D721Med (cell line): Measurements from ENCODE around the gene ZNF630.
"Not testable (repeated sequence)": the region's sequence is repeated elsewhere in the genome, so short reads cannot be mapped to it uniquely, and the experiment has no call there.

ENCODE experiments used
- DNase-seq: peaks from one replicate; pipeline ENCODE4 v3.0.0; 2011; ENCODE audit warnings: low spot score; ENCODE audit not compliant: insufficient read length
- FAIRE-seq: peaks from 2 replicates; lab custom pipeline; 2011; peaks lifted over from hg19 to GRCh38; lab: Jason Lieb, UNC
- TF ChIP-seq, protein P1 (sequence below): IDR thresholded peaks from 2 replicates; pipeline ENCODE4 v1.5.1; 2012; ENCODE audit warnings: mild to moderate bottlenecking, control low read depth; ENCODE audit not compliant: insufficient read depth; ENCODE audit errors: missing control alignments

The ZNF630 gene

DNA sequence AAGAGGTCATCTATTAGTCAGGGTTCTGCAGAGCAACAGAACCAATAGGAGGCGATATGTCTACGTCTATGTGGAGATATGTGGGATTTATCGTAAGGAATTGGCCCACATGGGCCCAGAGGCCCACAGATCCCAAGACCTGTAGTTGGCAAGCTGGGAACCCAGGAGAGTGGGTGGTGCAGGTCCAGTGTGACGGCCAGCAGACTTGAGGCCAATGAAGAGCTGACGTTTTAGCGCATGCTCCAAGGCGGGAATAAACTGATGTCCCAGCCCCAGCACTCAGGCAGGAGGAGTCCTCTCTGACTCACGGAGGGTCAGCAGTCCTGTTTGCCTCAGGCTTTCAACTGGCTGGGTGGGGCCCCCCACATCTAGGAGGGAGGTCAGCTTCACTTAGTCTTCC is 43.3 kb downstream of the ZNF630 start:
- FAIRE-seq, result no peak
- TF ChIP-seq, protein P1, sequence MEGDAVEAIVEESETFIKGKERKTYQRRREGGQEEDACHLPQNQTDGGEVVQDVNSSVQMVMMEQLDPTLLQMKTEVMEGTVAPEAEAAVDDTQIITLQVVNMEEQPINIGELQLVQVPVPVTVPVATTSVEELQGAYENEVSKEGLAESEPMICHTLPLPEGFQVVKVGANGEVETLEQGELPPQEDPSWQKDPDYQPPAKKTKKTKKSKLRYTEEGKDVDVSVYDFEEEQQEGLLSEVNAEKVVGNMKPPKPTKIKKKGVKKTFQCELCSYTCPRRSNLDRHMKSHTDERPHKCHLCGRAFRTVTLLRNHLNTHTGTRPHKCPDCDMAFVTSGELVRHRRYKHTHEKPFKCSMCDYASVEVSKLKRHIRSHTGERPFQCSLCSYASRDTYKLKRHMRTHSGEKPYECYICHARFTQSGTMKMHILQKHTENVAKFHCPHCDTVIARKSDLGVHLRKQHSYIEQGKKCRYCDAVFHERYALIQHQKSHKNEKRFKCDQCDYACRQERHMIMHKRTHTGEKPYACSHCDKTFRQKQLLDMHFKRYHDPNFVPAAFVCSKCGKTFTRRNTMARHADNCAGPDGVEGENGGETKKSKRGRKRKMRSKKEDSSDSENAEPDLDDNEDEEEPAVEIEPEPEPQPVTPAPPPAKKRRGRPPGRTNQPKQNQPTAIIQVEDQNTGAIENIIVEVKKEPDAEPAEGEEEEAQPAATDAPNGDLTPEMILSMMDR, result no peak
- DNase-seq, result no peak

- not testable (repeated sequence) for DNase-seq
- FAIRE-seq, result peak; percentile 88
Observed at GRCh38 chrX:48027545-48027944, 43.9 kb downstream of the ZNF630 start.

DNA sequence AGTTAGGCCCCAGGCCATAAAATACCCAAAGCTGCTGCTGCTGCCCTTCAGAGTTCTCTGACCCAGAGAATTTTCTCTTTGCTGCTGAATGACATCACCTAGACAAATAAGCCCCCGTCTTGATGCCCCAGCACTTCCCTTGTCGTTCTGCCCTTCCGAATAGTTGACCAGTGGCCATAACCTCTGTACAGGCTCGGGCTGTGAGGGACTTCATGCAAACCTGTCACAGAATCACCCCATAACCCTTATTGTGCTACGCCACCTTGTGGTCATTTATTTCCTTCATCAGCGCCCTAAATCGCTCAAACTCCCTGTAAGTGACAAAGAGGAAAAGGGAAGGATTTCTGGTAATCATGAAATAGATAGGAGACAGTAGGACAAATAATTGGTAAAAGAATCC is 45.9 kb downstream of the ZNF630 start:
- DNase-seq (no peak), FAIRE-seq (peak; percentile 69)
- TF ChIP-seq, protein P1, result peak; percentile 69

GRCh38 chrX:48022738-48023137 is 48.7 kb downstream of the ZNF630 start:
- no peak for FAIRE-seq
- TF ChIP-seq, protein P1, result no peak
- no peak for DNase-seq

GRCh38 chrX:48022100-48022499 is 49.3 kb downstream of the ZNF630 start:
- DNase-seq (no peak), FAIRE-seq (no peak)
- TF ChIP-seq, protein P1, result no peak

DNA sequence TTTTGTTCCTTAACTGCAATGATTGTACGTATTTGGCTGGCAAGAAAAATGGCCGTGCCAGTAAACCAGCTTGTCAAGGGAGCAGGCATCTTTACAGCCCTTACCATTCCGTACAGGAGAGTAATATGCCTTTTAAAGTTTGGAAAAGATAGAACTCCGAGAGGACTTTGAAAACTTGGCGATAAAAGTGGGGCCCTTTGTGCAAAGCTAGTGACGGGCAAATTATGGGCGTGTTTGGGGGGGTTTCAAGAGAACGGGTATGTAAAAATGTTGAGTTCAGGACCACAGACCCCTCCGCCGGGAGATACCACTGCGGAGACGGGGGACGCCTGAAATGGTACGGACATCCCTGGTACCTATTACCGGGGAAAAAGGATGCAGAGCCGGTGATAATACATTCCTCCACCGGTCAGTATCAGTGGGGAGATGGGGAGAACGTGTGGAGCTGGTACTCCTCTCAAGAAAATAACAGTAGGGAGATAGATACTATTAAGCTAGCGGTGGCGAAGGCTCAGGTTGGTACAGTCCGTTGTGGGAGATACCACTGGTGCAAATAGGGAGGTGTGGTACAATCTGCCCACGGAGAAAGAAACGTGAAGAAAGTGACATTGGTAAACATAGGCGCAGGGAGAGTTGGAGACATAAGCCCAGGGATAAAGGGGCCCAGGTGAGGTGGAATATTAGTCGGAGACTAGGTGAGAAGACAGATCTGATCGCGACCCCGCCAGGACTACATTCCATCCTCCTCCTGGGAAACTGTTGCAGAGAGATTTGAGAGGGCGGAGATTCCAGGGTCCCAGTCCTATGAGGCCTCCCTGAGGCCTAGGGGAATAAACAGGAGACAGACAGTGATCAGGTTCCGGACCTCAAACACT is 50.2 kb downstream of the ZNF630 start:
- FAIRE-seq (peak; percentile 85), DNase-seq (no peak)
- TF ChIP-seq, protein P1, result no peak

- peak; percentile 77 for FAIRE-seq
- not testable (repeated sequence) for DNase-seq
Observed at GRCh38 chrX:48020472-48020871, 51.0 kb downstream of the ZNF630 start.

DNA sequence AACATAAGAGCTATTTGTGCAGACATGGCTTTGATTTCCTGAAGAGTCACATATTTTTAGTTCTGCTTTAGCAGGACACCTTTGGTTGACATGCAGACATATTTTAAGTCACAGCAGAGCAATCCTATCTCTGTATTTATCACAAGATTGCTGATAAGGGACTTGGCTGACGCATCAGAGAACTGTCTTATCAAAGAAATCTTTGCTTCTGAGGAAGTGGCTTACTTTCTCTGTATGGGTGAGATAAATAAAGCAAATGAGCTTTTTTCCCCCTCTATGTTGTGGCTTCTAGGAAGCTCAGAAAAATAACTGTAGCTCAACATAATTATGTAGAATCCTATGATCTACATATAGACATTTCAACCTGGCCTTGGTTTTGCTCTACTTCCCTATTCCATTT is 51.5 kb downstream of the ZNF630 start:
- not testable (repeated sequence) for DNase-seq
- FAIRE-seq, result peak; percentile 93

- FAIRE-seq, DNase-seq: not testable (repeated sequence)
Observed at GRCh38 chrX:48016583-48017310, 54.7 kb downstream of the ZNF630 start.

- DNase-seq, FAIRE-seq: not testable (repeated sequence)
Observed at GRCh38 chrX:48009445-48009960, 61.9 kb downstream of the ZNF630 start.
